Skeletal muscle cell (primary cell): ENCODE results near the gene DLEC1.

Source experiments
- DNase-seq: peaks from one replicate; pipeline ENCODE4 v3.0.0-alpha.2; 2010; ENCODE audit warnings: low read depth
- H3K4me3 ChIP-seq: 2 replicates; pipeline ENCODE4 v1.5.1; 2011; ENCODE audit warnings: low read depth, mild to moderate bottlenecking, control low read depth, low read length, moderate library complexity

The DLEC1 gene

DNA sequence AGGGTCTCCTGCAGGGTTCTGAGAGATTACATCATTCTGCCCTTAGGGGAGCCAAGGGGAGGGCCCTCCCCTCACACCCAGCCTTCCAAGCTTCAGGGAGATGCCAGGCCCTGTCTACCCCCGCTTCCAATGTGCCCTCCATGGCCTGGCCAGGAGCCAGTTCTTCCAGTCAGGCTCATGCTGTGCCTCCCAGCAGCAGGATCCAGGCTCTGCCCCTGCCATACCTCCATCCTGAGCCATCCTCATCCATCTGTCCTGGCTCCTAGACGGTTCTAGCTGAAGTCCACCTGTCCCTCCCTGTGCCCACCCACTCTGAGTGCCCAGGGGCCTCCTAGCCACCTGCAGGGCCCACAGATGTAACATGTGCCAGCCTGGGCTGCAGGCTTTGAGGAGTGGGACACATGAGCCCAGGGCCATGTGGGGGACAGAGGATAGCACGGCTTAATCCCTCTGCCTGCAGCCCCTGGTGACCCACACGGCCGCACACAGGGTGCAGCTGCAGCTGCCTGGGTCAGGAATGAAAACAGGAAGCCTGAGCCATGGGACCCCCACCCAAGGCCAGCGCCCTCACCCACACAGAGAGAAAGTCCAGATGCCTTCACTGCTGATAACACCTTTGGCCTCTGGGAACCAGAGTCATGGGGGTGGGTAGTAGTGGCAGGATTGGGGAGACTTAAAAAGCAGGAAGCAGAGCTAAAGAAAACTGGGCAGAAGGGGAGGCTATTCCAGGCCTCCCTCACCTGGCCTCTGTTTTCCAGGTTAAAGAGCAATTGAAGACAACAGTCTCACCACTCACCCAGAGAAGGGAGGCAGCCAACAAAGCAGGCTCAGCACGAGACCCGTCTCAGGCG, 21.3 kb upstream of the DLEC1 start:
- no peak overlapping the region for H3K4me3 ChIP-seq
- no peak for DNase-seq

DNA sequence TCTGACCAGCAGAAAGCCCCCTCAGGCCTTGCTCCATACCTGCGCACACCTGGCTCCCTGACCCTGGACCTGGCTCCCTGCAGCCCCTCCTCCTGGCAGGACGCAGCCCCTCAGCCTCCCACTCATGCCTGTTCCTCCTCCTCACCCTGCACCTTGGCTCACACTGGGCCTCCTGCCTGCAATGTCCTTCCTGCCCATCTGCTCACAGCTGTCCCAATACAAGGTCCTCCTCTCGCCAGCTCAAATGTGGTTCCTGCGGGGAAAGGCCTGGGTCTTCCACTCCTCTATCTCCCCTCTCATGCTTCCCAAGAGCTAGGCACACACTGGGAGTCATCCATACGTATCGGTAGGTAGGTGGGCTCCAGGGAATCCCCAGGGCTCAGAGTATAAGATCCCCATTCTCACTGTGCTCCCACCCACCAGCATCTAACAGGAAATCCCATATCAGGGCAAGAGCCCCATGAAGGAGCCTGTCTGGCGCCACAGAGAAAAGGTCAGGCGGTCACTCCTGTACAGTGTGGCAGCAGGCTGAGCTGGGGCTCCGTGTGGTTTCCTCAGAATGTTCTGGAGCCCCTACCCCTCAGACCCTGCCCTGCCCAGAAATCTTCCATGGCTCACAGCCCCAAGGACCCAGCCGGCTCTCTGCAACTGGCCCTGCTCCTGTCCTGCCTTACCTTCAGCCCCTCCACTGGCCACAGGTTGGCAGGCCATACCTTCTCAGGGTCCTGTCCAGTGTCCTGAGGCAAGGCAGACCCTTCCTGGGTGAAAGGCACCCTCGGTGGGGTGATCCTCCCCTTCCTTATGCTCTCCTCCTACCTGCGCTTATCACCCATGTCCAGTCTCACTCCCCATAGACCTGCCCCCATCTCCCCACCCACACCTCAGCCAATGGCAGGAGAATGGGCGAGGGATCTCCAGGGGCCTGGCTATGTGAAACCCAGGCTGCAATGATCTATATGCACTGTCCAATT, 20.4 kb upstream of the DLEC1 start:
- DNase-seq, result no peak
- H3K4me3 ChIP-seq, result no peak overlapping the region

DNA sequence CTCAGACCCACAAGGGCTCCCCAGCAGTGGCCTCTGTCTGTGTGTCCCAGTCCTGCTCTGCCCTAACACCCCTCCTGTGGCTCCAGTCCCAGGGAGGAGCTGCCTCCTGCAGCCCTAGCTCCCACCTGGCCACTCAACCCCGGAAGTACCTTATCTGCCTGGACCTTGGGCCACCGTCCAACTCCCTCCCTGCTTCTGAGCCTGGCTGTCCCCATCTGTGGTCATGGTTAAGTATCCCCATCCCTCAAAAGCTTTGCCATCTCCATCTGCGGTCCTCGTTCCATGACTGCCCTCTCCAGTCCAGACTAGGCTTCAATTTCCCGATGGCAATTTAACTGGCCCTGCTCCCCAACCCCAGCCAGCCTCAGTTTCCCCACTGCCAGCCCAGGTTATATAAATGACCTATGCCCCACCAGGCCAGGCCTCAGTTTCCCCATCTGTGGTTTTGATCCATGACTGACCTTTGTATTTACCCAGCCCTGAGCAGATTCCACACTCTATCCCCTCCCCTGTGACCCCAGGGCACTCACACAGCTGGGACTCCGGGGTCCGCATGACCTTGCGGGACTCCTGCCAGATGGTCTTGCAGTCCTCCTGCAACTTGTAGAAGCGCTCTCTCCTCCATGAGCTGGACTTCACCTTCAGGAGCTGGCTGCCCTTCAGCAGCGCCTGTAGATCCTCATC, 19.2 kb upstream of the DLEC1 start:
- no peak for DNase-seq
- no peak overlapping the region for H3K4me3 ChIP-seq

DNA sequence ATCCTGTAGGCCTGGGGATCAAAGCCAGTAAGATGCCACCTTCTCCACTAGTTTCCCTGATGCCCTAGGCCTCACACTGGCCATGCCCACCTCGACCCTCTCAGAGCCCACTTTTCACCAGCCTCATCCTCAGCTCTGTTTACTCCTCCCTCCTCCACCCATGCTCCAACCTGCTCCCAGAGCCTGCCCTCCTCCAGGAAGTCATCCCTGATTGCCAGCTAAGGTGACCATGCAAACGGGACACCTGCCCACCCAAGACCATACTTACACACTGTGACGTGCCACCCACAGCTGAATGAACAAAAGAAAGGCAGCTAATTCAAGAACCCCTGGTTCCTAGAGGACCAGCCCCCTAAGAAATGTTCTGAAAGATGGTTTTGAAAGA, 18.7 kb upstream of the DLEC1 start:
- no peak overlapping the region for H3K4me3 ChIP-seq
- DNase-seq, result no peak

DNA sequence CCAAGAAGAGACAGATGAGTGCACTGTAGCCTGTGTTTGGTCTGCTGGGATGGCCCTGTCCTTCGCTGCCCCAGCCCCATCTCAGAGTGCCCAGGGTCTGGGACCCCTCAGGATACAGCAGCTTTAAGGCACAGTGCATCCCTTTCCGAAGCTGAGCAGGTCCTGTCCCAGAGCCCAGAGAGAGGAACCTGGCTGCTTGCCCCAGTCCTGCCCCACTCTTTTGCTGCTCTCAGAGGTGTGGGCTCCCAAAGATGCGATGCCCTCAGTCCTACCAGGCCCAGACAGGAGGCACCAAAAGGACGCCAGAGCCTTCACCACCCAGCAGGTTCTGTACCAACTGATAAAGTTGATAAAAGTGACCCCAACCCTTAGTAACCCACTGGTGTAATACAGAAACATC, 17.8 kb upstream of the DLEC1 start:
- no peak overlapping the region for H3K4me3 ChIP-seq
- no peak for DNase-seq

DNA sequence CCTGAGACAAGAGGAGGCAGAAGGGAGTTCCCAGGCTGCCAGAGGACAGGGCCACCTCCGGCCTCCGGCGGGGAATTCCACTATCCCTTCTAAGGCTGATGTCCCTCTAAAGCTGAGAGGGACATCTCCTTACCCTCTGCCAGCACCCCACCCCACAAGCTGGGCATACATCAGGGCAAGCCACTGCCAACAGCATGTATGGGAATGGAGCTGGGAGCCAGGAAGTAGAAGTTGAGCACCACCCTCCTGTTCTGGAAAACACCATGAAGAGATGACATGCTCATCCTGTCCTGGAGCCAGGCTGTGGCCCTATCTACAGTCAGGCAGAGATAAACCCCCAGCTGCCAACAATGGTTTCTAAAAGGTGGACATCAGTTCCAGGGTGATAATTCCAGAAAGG, 16.7 kb upstream of the DLEC1 start:
- no peak overlapping the region for H3K4me3 ChIP-seq
- no peak for DNase-seq

DNA sequence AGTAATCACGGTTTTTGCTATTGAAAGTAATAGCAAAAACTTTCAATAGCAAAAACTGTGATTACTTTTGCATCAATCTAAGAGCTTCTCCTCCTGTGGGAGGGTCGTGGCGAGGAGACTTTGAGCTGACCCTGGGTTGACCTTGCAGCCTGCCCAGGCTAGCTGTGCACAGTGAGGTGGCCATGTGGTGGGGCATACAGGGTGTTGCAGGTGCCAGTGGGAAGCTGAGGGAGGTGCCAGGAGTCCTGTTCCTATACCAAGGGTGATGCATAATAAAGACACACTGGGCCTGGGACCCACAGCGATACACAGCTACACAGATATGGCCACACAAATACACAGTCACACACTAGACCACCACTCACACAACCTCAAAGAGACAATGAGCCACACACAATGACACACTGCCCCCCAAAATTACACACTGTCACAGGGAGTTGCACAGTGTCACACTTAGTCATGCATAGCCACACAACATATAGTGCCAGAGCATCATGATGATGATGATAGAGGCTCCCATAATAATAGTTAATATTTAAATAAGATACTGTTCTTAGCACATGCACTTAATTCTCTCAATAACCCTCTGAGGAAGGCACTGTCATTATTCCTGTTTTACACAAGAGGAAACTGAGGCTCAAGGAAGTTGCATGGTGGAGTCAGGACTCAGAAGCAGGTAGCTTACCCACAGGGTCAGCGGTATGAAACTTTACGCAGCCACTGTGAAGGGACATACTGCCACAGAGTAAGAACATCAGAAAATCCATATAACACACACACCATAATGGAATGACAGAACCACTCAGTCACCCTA, 15.9 kb upstream of the DLEC1 start:
- DNase-seq, result no peak
- no peak overlapping the region for H3K4me3 ChIP-seq

DNA sequence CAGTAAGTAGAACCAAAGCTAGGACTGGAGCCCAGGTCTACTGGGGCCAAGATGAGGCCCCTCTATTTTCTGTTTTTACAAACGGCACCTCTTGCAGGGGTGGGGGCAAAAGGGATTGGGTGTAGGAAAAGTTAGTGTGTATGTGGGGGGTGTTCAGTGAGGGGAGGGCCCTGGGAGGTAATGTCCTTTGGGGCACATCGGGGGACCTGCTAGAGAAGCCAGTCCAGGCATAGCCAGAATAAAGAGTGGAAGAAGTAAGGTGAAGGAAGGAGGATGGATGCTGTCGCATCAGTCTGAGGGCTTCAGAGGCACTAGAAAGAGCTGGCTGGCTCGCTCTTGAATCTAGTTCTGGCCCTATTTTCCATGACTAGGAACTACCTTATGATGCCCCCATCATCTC, 12.2 kb upstream of the DLEC1 start:
- H3K4me3 ChIP-seq, result no peak overlapping the region
- no peak for DNase-seq

DNA sequence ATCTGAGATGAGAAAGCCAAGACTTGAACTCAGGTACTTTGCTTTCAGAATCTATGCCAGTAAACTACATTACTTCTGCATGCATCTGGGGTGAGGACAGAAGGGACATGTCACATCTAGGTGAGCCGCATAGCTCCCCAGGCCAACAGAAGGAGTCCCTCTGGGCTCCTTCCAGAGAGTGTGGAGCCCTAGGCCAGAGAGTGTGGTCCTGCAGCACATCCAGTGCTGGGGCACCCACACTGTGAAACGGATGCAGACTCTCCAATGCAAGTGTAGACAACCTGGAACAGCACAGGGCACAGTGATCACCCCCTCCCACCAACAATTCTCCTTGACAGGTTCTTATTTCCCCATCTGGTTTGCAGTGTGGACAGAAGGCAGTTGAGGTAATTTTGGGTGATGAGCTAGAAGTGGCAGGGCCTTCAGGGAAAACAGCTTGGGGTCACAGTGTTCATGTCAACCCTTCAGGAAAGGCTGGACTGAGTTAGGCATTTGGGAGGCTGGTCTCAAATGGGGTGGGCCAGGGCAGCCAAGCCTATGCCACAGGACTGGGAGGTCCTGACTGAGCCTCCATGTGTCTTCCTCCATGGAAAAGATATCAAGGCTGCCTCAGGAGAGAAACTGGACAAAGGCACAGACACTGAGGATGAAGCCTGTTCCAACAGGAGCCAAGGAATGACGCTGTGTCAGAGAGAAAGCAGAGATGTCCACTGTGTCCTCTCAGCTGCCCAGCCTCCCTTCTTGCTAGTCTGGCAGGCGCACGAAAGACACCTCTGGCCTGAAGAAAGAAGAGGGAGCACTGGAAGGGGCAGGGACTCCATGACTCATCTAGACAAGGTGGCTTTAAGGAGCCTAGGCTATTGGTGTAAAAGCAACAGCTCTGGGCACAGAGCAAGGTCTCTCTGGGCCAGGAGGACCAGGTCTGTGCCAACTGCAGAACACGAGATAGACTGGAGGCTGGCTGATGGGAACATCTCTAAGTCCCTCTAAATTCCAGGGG, 11.2 kb upstream of the DLEC1 start:
- peak overlapping the region; percentile 72 for H3K4me3 ChIP-seq
- DNase-seq, result no peak

DNA sequence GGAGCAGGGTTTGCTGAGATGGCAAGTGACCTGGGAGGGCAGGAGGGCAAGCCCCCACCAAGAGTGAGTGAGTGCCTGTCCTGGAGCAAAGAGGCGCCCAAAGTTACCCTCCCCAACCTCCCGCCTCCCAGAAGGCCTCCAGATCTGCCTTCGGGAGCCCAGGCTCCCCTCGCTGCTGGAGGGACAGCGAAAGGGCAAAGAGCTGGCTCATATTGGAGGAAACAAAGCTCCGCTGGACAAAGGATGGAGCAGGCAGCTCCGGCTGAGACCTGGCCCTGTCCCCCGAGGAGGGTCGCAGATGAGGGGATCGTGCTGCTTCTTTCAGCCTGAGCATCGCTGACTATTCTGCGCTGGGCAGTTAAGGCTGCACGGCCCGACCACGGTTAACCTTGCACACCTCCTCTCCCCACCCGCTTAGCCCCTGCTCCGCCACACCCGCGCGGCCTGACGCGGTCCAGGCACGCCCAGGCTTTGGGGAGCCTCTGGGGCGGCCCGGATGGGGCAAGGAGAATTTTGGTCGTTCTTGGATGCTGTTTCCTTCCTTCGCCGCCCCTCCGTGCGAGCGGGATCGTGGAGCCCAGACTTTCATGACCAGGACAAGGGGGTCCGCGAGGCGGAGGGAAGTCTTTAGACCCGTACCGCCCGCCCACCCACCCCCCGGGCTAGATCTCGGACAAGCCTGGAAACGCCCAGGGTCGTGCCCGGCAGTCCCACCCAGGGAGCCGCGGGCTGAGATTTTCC, 10.2 kb upstream of the DLEC1 start:
- peak overlapping the region; percentile 72 for H3K4me3 ChIP-seq
- DNase-seq, result no peak

DNA sequence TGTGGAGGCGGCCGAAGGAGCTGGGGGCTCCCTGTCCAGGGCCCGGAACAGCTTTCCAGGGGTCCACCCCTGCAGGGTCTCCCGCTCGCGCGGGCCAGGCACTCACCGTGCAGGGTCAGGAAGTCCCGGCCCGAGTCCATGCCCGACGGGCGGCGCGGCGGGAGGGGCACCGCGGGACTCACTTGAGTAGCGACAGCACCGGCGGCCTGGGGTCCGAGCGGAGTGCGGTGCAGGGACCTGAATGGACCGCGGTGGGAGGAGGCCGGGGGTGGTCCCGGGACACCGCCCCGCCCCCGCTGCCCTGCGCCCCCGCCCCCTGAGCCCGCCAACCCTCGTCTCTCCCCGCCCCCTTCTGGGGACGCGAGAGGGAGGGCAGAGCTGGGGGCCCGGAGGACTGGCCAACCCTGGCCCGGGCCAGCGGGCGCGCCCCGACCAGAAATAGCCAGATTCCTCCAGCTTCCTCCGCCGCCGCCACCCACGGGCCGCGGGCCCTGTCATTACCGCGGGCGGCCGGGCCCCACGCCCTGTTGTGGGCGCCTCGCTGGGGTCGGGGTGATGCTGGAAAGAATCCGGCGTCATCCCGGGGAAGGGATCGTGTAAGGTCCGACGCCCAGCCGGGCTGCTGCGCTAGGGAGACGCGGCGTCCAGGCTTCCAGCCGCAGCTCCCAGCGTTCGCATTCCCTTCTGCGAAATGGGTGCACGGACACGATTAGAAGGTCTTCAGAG, 9.4 kb upstream of the DLEC1 start, which contains the start of gene PLCD1:
TSS of gene PLCD1 (minus strand) at position 243 of the 726 bp plus-strand sequence. CDS start at position 140, 103 bp downstream.
- peak within 1 kb of the TSS; percentile 72 for H3K4me3 ChIP-seq
- no peak for DNase-seq

DNA sequence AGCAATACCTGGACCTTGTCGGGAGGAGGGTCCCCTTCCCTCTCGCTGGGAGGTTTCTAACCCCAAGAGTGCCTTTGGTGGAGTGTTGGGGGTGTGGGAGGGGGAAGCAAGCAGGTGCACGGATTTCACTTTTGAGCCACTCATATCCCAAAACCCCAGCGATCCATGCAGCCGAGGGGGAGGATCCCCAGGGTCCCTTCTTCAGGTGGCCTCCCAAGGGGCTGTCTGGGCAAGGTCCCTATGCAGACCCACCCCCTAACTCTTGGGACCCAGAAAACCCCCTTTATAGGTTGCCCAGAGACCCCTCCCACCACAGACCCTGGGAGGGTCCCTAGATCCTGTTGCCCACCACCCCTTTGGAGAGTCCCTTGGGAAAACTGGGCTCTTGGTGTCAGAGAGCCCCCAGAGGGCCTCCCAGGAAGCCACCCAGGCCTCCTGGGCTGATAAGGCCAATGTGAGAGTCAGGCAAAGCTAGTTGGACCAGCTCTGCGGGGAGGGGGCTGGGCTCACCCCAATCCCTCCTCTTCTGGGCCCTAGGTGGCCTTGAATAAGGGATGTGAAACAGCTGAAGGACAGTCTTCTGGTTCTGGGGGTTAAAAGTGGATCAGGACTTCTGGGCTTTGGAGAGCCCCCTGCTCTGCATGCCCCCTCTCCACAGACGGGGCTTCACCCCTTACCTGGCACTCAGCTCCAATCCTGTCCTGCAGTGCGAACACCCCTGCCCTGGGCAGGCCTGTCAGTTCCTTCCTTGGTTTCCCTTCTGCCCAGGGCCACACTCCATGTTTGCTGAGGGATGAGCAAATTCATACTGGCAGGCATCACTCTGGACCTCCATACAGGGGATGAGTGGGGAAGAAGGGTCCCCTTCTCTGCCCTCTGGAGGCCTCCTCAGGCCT, 8.6 kb upstream of the DLEC1 start:
- no peak for DNase-seq
- H3K4me3 ChIP-seq, result peak overlapping the region; percentile 72

DNA sequence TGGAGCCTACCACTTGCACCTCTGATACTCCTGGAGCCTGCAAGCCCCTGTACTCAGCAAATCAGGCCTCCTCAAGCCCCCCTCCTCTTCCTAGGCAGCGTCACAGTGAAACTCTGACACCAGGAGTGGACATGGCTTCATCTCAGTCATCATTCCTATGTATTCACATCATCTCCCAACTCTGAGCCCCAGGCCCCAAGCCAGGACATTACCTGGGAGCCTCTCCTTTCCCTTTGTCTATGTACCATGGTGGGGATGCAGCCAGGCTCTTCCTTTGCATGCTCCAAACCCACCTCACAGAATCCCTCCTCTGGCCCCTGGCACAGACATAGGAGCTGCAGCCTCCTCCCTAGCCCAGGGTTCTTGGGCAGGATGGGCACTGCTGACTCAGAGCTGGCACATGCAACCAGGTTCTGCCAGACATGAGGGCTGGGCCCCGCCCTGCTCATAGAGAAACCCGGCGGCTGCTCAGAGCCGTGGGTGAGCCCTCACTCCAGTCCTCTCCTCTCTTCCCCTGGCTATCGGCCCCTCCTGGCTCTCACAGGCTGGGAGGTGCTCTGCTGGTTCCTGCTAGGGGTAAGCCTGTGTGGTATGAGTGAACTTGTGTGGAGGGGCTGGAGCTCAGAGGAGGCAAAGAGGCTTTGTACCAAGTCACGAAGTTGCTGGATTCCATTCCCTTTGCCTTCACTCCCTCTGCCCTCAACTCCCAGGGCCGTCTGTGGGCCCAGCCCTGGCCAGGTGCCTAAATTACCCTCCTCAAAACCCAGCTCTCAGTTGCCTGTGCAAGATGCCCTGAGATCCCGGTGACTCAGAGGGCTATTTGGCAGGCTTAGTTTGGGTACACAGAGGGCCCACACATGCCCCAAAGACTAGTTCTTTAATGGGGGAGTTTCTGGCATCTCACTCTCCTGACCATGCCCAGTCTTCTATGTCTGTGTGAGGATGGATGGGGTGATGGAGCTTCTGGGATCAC, 7.7 kb upstream of the DLEC1 start:
- H3K4me3 ChIP-seq, result no peak overlapping the region
- DNase-seq, result no peak

DNA sequence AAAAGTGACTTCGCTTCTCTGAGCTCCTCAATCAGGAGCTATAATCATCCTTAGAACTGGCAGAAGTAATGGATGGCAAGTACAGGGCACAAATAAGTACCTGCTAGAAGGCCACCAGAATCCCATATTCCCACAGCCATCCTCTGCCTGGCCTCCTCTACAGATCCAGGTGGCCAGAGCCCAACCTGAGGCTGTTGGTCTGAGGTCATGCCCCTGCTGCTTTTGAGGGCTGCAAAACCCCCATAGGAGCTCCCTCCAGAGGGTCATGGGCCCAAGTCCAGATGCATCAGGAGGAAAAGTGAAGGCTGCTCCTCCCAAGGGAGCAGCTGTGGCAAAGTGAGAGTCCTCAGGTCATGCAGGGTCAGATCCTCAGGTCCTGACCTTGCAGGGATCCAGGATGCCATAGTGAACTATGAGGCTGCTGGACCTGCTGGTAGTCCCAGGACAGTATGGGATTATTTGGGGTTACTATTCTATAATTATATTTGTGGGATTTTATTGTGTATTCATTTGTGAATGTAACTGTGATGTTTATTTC, 6.6 kb upstream of the DLEC1 start:
- no peak for DNase-seq
- no peak overlapping the region for H3K4me3 ChIP-seq
